MG63 (cell line): ENCODE data around the gene DHX58. TPM values are rescaled to one million over a fixed set of nuclear protein-coding genes. Genes with fewer than 3 reads are reported as not detected.

Experiments used
- DNase-seq: peaks from one replicate; pipeline ENCODE4 v3.0.0-alpha.2; 2020
- H3K27me3 ChIP-seq: fragments of 250-450 bp; sonication (Bioruptor Pico); 2 replicates; pipeline ENCODE4 v1.5.1; 2020; ENCODE audit warnings: mild to moderate bottlenecking, moderate library complexity
- H3K36me3 ChIP-seq: fragments of 250-450 bp; sonication (Bioruptor Pico); 2 replicates; pipeline ENCODE4 v1.5.1; 2020; ENCODE audit warnings: mild to moderate bottlenecking, moderate library complexity
- H3K4me3 ChIP-seq: fragments of 250-450 bp; sonication (Bioruptor Pico); 2 replicates; pipeline ENCODE4 v1.5.1; 2020; ENCODE audit warnings: mild to moderate bottlenecking, moderate library complexity
- H3K9me3 ChIP-seq: fragments of 250-450 bp; sonication (Bioruptor Pico); 2 replicates; pipeline ENCODE4 v1.5.1; 2020; ENCODE audit warnings: mild to moderate bottlenecking, moderate library complexity
- total RNA-seq: library from RNA; depleted of rRNA; stranded (reverse); fragments of >200 nt; shearing (Covaris generic); gene quantifications from 2 replicates; pipeline ENCODE4 v1.2.3, GENCODE V29; 2014; ENCODE audit warnings: low replicate concordance; rRNA removed

DHX58 gene
- total RNA-seq, 1 experiment from 2014 or later: 3.2 TPM

GRCh38 chr17:42053731-42054500 is 58.6 kb downstream of the DHX58 start:
- Histone ChIP-seq H3K36me3 (no peaks in the 10 kb centered on the region), H3K9me3 (no peaks in the 10 kb centered on the region), H3K4me3 (no peak overlapping the region), H3K27me3 (peaks cover 15% of the 10 kb centered on the region)
- DNase-seq: no peak

GRCh38 chr17:42052346-42052877 is 60.1 kb downstream of the DHX58 start:
- no peak for DNase-seq
- peaks cover 15% of the 10 kb centered on the region for H3K27me3 ChIP-seq
- no peak overlapping the region for H3K4me3 ChIP-seq
- H3K36me3 ChIP-seq: no peaks in the 10 kb centered on the region
- H3K9me3 ChIP-seq: no peaks in the 10 kb centered on the region

- Histone ChIP-seq H3K27me3 (peaks cover 15% of the 10 kb centered on the region), H3K36me3 (no peaks in the 10 kb centered on the region), H3K4me3 (no peak overlapping the region), H3K9me3 (no peaks in the 10 kb centered on the region)
- DNase-seq: no peak
These were observed 60.9 kb downstream of the DHX58 start for GRCh38 chr17:42051645-42052044.

Other genes starting within 250 kb of the DHX58 start
- 10.9 and 13.3 TPM in 2 replicates for gene KLHL11, start 247.3 kb downstream of the DHX58 start, total RNA-seq
- gene ACLY, start 193.8 kb downstream of the DHX58 start, total RNA-seq: 151 and 195 TPM in 2 replicates
- not detected in 2 replicates for gene ODAD4, start 182.1 kb downstream of the DHX58 start, total RNA-seq
- gene CNP, start 145.9 kb downstream of the DHX58 start, total RNA-seq: 64.0 and 97.2 TPM in 2 replicates
- gene DNAJC7, start 95.3 kb downstream of the DHX58 start, total RNA-seq: 121 and 123 TPM in 2 replicates
- gene NKIRAS2, start 92.6 kb downstream of the DHX58 start, total RNA-seq: 77.5 and 86.3 TPM in 2 replicates
- gene C17orf113, start 62.1 kb downstream of the DHX58 start, total RNA-seq: 0.05 TPM in 1 of 2 replicates, not detected in the other
- gene ZNF385C, start 14.2 kb downstream of the DHX58 start, total RNA-seq: not detected in 2 replicates
- 30.5 and 47.4 TPM in 2 replicates for gene KAT2A, start 8.7 kb upstream of the DHX58 start, total RNA-seq
- gene HSPB9, start 10.1 kb upstream of the DHX58 start, total RNA-seq: not detected in 2 replicates
- 125 and 198 TPM in 2 replicates for gene RAB5C, start 42.3 kb upstream of the DHX58 start, total RNA-seq
- 0.46 TPM in 1 of 2 replicates, not detected in the other for gene KCNH4, start 68.4 kb upstream of the DHX58 start, total RNA-seq
- gene HCRT, start 72.7 kb upstream of the DHX58 start, total RNA-seq: not detected in 2 replicates
- 6.0 and 8.9 TPM in 2 replicates for gene GHDC, start 81.8 kb upstream of the DHX58 start, total RNA-seq
- 13.7 and 24.3 TPM in 2 replicates for gene STAT5B, start 163.7 kb upstream of the DHX58 start, total RNA-seq
- gene STAT5A, start 175.8 kb upstream of the DHX58 start, total RNA-seq: 4.6 and 23.0 TPM in 2 replicates